ENCODE data around the gene SEC16B.

Gene SEC16B

GRCh38 chr1:177941976-177942375, 27.9 kb downstream of the SEC16B start:
- TF ChIP-seq TCF12 (IDR thresholded peaks at IDR 0.05; ENCODE audit: low read depth) (no peak), EGR1 (IDR thresholded peaks at IDR 0.05) (no peak), CREB1 (IDR thresholded peaks at IDR 0.05; ENCODE audit: low read depth) (no peak), CEBPB (IDR thresholded peaks at IDR 0.05) (no peak), EP300 (IDR thresholded peaks at IDR 0.05; ENCODE audit: borderline replicate concordance) (no peak)

- TF ChIP-seq ZBTB7A (IDR thresholded peaks at IDR 0.05; ENCODE audit: low read depth) (no peak), TEAD4 (IDR thresholded peaks at IDR 0.05) (no peak), NFIC (IDR thresholded peaks at IDR 0.05) (no peak), REST (IDR thresholded peaks at IDR 0.05; ENCODE audit: low read depth) (no peak)
Measured at GRCh38 chr1:177940682-177941081, 29.2 kb downstream of the SEC16B start.

- TF ChIP-seq, protein P1, sequence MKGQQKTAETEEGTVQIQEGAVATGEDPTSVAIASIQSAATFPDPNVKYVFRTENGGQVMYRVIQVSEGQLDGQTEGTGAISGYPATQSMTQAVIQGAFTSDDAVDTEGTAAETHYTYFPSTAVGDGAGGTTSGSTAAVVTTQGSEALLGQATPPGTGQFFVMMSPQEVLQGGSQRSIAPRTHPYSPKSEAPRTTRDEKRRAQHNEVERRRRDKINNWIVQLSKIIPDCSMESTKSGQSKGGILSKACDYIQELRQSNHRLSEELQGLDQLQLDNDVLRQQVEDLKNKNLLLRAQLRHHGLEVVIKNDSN (IDR thresholded peaks at IDR 0.05): no peak
- TF ChIP-seq YY1 (IDR thresholded peaks at IDR 0.05; ENCODE audit: low read depth) (no peak), RAD21 (IDR thresholded peaks at IDR 0.05; ENCODE audit: low read depth) (no peak), CEBPB (IDR thresholded peaks at IDR 0.05) (no peak), EP300 (IDR thresholded peaks at IDR 0.05; ENCODE audit: borderline replicate concordance) (no peak), EGR1 (IDR thresholded peaks at IDR 0.05) (no peak), REST (IDR thresholded peaks at IDR 0.05; ENCODE audit: low read depth) (no peak), TEAD4 (IDR thresholded peaks at IDR 0.05) (no peak), CREB1 (IDR thresholded peaks at IDR 0.05; ENCODE audit: low read depth) (no peak), NFIC (IDR thresholded peaks at IDR 0.05) (no peak), FOXM1 (IDR thresholded peaks at IDR 0.05; ENCODE audit: borderline replicate concordance, low read depth) (no peak), TCF12 (IDR thresholded peaks at IDR 0.05; ENCODE audit: low read depth) (no peak), TAF1 (IDR thresholded peaks at IDR 0.05; ENCODE audit: low read depth) (no peak)
Measured at GRCh38 chr1:177937931-177938330, 31.9 kb downstream of the SEC16B start.

DNA sequence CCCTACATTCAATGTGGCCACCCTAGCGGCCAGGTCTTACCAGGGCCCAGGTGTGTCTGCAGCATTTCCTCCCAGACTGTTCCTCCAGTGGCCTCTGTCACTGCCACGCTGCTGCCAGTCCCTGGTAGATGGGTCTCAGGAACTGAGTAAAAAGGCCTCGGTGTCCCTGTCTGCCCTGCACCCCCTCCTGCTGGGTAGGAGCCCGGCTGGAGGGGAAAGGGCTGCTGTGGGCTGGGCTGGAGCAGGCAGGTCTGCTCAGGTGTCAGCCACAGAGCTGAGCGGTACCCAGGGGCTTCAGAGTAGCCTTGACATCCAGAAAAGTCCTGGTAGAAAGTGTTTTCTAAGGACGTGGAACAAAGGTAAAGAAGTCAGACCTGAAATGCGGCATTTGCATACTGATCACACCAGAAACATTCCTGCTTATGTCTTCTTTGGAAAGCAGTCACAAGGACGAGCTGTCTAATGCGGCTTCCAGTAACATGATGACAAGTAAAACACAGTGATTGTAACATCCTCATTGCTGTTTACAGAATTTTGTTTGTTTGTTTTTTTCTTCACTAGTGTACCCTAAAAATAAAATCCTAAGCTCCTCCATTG, 32.6 kb downstream of the SEC16B start:
- TF ChIP-seq REST (IDR thresholded peaks at IDR 0.05; ENCODE audit: low read depth) (no peak), FOXM1 (IDR thresholded peaks at IDR 0.05; ENCODE audit: borderline replicate concordance, low read depth) (no peak), TCF12 (IDR thresholded peaks at IDR 0.05; ENCODE audit: low read depth) (no peak)

GRCh38 chr1:177935638-177936415, 34.0 kb downstream of the SEC16B start:
- no peak for TF ChIP-seq RAD21 (IDR thresholded peaks at IDR 0.05; ENCODE audit: low read depth)
- TF ChIP-seq TCF12 (IDR thresholded peaks at IDR 0.05; ENCODE audit: low read depth): no peak
- TF ChIP-seq REST (IDR thresholded peaks at IDR 0.05; ENCODE audit: low read depth): no peak
- no peak for TF ChIP-seq ZBTB7A (IDR thresholded peaks at IDR 0.05; ENCODE audit: low read depth)
- TF ChIP-seq NFIC (IDR thresholded peaks at IDR 0.05): no peak
- TF ChIP-seq, protein P2, sequence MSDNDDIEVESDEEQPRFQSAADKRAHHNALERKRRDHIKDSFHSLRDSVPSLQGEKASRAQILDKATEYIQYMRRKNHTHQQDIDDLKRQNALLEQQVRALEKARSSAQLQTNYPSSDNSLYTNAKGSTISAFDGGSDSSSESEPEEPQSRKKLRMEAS (IDR thresholded peaks at IDR 0.05): no peak
- no peak for TF ChIP-seq TAF1 (IDR thresholded peaks at IDR 0.05; ENCODE audit: low read depth)
- no peak for TF ChIP-seq TEAD4 (IDR thresholded peaks at IDR 0.05)
- TF ChIP-seq, protein P1 (IDR thresholded peaks at IDR 0.05): no peak
- TF ChIP-seq EGR1 (IDR thresholded peaks at IDR 0.05): no peak
- no peak for TF ChIP-seq EP300 (IDR thresholded peaks at IDR 0.05; ENCODE audit: borderline replicate concordance)
- no peak for TF ChIP-seq FOXM1 (IDR thresholded peaks at IDR 0.05; ENCODE audit: borderline replicate concordance, low read depth)
- no peak for TF ChIP-seq YY1 (IDR thresholded peaks at IDR 0.05; ENCODE audit: low read depth)
- no peak for TF ChIP-seq CREB1 (IDR thresholded peaks at IDR 0.05; ENCODE audit: low read depth)
- no peak for TF ChIP-seq CEBPB (IDR thresholded peaks at IDR 0.05)

All from Ishikawa (cell line).